C4-2B (cell line): ENCODE data around the gene CEBPZOS.

Source experiments
- H3K27ac ChIP-seq: fragments of 450-650 bp; 2 replicates; pipeline ENCODE4 v1.5.1; 2017
- CTCF ChIP-seq: fragments of 450-650 bp; conservative IDR thresholded peaks from 2 replicates; pipeline ENCODE4 v1.5.1; 2017; ENCODE audit warnings: mild to moderate bottlenecking
- ZFX ChIP-seq: fragments of 450-650 bp; IDR thresholded peaks from 2 replicates; pipeline ENCODE4 v1.6.1; 2017

The CEBPZOS gene

GRCh38 chr2:37250869-37251740, 54.8 kb downstream of the CEBPZOS start:
- no peak for TF ChIP-seq CTCF
- TF ChIP-seq ZFX, result no peak
- no peak overlapping the region for H3K27ac ChIP-seq
